ENCODE data around the gene MUC5AC.

The MUC5AC gene

GRCh38 chr11:1227551-1228100 is 69.9 kb downstream of the MUC5AC start:
- no peak for DNase-seq

GRCh38 chr11:1228101-1228821 is 70.5 kb downstream of the MUC5AC start:
- DNase-seq: no peak

DNA sequence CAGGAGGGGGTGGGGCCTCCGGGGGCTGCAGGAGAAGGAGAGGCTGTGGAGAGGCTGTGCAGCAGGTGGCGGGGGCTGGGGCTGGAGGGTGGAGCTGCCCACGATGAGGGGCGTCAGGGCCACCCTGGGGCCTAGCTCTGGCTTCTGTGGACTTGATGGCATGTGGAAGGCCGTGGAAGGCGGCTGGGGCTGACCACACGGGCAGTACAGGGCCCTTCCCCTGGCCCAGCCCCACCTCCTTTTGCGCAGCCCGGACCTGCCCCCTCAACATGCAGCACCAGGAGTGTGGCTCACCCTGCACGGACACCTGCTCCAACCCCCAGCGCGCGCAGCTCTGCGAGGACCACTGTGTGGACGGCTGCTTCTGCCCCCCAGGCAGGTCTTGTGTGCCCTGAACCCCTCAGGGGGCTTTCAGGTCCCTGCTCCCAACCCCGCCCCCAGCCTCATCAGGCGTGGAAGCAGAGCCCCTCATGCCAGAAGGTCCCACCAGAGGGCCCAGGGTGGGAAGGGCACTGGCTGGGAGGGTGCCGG is 71.2 kb downstream of the MUC5AC start:
- no peak for DNase-seq

GRCh38 chr11:1229471-1230120 is 71.8 kb downstream of the MUC5AC start:
- no peak for DNase-seq

GRCh38 chr11:1230121-1230455 is 72.3 kb downstream of the MUC5AC start:
- no peak for DNase-seq

GRCh38 chr11:1230456-1231395 is 73.0 kb downstream of the MUC5AC start:
- DNase-seq: no peak

- no peak for DNase-seq
Measured at GRCh38 chr11:1231396-1232020, 73.8 kb downstream of the MUC5AC start.

- no peak for DNase-seq
Measured at GRCh38 chr11:1232021-1232882, 74.5 kb downstream of the MUC5AC start.

- no peak for DNase-seq
Measured at GRCh38 chr11:1232883-1233321, 75.1 kb downstream of the MUC5AC start.

- DNase-seq: no peak
Measured at GRCh38 chr11:1233351-1234053, 75.7 kb downstream of the MUC5AC start.

DNA sequence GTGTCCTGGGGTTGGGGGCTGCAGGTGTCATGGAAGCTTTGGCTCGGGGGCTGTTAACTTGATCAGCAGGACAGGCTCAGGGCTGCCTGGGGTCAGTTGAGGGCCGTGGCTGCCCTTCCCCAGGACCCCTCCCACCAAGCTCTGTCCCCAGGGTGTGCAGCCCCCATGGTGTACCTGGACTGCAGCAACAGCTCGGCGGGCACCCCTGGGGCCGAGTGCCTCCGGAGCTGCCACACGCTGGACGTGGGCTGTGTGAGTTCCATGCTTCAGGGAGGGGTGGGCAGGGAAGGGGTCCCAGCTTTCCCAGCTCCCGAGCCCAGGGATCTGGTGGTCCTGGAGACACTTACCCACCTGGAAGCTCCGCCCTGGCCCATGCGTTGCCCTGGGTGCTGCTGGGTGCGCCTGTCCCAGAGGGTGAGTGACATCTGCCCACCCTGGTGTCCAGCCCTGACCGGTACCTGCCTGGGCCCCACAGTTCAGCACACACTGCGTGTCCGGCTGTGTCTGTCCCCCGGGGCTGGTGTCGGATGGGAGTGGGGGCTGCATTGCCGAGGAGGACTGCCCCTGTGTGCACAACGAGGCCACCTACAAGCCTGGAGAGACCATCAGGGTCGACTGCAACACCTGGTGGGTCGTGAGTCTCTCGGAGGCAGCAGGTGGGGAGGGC is 76.4 kb downstream of the MUC5AC start:
- no peak for DNase-seq

DNA sequence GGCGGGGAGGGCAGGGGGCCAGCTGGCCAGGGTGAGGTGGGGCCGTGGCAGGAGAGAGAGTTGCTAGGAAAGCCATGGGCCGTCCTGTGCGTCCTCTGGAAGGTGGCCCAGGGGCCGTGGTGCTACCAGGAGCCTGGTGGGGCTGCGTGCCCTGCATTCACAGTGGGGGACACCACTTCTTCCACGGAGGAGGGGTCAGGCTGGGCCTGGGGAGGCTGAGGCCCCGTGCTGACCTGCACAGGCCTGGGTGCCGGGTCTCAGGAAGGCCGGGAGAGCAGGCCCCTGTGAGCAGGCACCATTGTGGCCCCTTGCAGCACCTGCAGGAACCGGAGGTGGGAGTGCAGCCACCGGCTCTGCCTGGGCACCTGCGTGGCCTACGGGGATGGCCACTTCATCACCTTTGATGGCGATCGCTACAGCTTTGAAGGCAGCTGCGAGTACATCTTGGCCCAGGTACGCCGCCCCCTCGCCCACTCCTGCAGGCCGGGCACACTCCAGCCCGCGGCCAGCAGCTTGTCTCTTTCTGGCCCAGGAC is 77.1 kb downstream of the MUC5AC start:
- DNase-seq: no peak

DNA sequence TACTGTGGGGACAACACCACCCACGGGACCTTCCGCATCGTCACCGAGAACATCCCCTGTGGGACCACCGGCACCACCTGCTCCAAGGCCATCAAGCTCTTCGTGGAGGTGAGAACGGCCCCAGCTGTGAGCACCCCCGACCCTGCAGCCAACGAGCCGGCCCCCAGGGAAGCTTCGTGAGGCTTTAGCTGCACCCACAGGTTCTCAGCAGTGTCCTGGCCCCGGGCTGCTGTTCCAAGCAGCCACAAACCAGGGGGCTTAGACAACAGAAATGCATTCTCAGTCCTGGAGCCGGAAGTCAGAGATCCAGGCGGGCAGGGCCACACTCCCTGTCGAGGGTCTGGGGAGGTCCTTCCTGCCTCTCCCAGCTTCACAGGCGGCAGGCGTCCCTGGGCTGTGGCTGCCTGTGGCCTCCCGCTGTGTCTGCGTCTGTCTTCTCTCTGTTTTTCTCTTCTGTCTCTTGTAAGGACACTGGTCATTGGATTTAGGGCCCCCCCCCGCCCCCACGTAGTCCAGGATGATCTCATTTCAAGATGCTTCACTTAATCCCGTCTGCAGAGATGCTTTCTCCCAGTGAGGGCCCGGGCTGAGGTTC is 77.7 kb downstream of the MUC5AC start:
- no peak for DNase-seq

GRCh38 chr11:1235901-1236315 is 78.2 kb downstream of the MUC5AC start:
- DNase-seq: no peak

DNA sequence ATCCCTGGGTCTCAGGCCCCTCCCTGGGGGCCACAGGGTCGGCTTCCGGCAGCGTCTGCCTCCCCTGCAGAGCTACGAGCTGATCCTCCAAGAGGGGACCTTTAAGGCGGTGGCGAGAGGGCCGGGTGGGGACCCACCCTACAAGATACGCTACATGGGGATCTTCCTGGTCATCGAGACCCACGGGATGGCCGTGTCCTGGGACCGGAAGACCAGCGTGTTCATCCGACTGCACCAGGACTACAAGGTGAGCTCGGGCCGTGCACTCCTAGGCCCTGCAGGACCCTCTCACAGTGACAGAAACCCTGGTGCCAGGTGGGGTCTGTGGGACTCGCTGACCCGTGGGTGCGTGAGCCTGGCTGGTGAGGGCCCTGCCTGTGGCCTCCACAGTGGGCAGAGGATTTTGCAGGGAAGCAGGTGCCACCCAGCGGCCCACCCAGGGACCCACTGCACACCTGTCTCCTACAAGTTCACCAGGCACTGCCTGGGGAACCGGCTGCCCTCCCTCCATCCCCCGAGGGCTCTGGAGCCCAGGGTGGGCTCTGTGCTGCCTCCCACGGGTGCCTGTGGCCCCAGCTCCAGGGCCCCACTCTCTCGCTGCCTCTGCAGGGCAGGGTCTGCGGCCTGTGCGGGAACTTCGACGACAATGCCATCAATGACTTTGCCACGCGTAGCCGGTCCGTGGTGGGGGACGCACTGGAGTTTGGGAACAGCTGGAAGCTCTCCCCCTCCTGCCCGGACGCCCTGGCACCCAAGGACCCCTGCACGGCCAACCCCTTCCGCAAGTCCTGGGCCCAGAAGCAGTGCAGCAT is 78.8 kb downstream of the MUC5AC start:
- DNase-seq: no peak

DNA sequence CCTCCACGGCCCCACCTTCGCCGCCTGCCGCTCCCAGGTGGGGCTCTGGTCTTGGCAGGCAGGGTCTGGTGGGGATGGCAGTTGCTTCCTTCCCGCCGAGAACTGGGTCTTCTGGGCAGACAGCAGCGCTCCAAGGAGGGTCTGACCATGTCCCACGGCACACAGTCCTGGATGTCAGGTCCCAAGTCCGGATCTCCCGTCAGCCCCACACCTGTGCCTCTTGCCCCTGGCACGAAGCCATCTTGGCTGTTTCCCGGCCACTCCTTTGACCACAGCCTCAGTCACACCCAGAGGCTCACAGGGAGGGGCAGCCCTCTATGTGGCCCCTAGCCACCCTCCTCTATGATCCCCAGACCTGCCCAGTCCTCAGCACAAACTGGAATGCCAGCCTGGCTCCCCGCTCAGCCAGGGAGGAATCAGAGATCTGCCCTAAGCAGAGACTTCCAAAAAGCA is 79.4 kb downstream of the MUC5AC start:
- DNase-seq: no peak

- no peak for DNase-seq
Measured at GRCh38 chr11:1237851-1238250, 80.1 kb downstream of the MUC5AC start.

GRCh38 chr11:1238767-1239595 is 81.2 kb downstream of the MUC5AC start:
- DNase-seq: no peak
